ENCODE measurements around the gene VWCE. TPM values are rescaled to one million over a fixed set of nuclear protein-coding genes. Genes with fewer than 3 reads are reported as not detected.

The VWCE gene
- total and polyA plus RNA-seq, 2 experiments from 2014 or later, result 0.61 to 0.76 TPM

DNA sequence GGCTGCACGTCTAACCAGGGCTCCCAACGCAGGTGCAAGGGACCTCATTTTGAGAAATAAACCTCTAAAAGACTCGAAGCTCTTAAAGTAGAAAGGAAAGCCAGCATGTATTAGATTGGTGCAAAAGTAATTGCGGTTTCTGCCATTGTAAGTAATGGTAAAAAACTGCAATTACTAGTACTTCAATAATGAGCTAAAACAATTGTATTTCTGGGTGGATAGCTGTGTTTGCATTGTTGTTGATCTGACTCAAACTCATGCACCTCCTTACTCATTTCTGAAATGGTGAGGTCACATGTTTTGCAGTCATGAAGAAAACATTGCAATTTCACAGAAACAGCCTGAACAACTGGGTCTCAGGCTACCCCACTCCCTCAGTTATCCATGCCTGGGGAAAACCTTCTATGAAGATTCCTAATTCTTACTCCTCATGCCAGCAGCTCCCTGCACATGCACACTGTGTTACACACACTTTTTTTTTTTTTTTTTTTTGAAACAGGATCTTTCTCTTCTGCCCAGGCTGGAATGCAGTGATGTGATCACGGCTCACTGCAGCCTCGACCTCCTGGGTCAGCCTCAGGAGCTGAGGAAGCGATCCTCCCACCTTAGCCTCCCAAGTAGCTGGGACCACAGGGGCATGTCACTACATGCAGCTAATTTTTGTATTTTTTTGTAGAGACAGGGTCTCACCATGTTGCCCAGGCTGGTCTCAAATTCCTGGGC lies 24.6 kb downstream of the VWCE start:
- TF ChIP-seq EZH2phosphoT487 (IDR thresholded peaks at IDR 0.05; ENCODE audit: insufficient read depth, low read depth), result no peak
- no peak for TF ChIP-seq EZH2 (IDR thresholded peaks at IDR 0.05; ENCODE audit: insufficient read depth, poor library complexity, severe bottlenecking)
- peaks cover 10% of the 10 kb centered on the region for H3F3A ChIP-seq (ENCODE audit: insufficient read depth)
- H3K9me3 ChIP-seq (ENCODE audit: low read depth), result no peaks in the 10 kb centered on the region
- WGBS, 2 experiments (ENCODE audit: low coverage in 1 of 2, low lambda C conversion rate in 2 of 2, missing lambda C conversion rate in 2 of 2), result 79 to 85% methylated on average over 7 of the region's 7 CpGs
- peak; percentile 80 for DNase-seq
- no peaks in the 10 kb centered on the region for H3K27me3 ChIP-seq (replicated peaks; ENCODE audit: insufficient read depth)
- H3K4me2 ChIP-seq (ENCODE audit: unreplicated experiment), result peak overlapping the region; percentile 45
- H3K9ac ChIP-seq, result peak overlapping the region; percentile 29
- no peak overlapping the region for H2AFZ ChIP-seq
- peaks cover 10% of the 10 kb centered on the region for H3K4me1 ChIP-seq (ENCODE audit: insufficient read depth)
- no peaks in the 10 kb centered on the region for H3K36me3 ChIP-seq (ENCODE audit: low read depth)
- H3K4me3 ChIP-seq, result no peak overlapping the region
- H3K9me2 ChIP-seq (ENCODE audit: insufficient read depth), result no peaks in the 10 kb centered on the region
- H3K27ac ChIP-seq, result peak overlapping the region; percentile 59
- H3K79me2 ChIP-seq (ENCODE audit: insufficient read depth), result no peaks in the 10 kb centered on the region
- in situ Hi-C loops (cut with MboI), result no loop called here
- no peaks in the 10 kb centered on the region for H4K20me1 ChIP-seq (ENCODE audit: insufficient read depth)

DNA sequence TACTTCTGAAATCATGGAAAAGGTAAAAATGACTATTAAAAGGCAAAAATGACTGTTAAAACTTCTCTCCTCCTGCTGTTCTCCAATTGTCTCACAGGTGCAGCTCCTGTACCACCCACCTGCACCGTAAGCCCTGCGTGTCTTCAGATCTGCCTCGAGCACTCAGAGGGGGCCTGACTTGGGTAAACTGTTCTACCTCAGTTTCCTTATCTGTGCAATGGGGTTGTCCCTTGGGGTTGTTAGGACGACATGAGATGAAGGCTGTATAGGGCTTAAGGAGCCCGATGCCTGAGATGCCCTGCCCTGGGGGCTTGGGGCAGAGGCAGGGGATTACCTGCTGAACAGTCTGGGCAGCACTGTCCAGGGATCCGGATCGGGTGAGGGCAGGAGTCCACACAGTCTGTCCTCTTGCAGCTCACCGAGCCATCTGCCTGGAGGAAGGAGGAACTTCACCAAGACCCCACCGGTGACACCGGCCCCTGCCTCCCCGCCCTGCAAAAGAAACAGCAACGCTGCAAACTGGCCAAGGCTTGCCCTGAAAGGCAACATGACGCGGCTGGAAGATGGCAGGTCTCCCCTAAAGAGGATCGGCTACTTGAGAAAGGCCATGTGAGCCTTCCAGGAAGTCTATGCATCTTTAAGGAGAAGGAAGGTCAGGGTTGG lies 26.4 kb downstream of the VWCE start:
- Histone ChIP-seq H3K79me2 (ENCODE audit: insufficient read depth) (no peaks in the 10 kb centered on the region), H3K9ac (no peak overlapping the region), H3K4me1 (ENCODE audit: insufficient read depth) (peaks cover 10% of the 10 kb centered on the region), H3K9me3 (ENCODE audit: low read depth) (no peaks in the 10 kb centered on the region), H4K20me1 (ENCODE audit: insufficient read depth) (no peaks in the 10 kb centered on the region), H2AFZ (no peak overlapping the region), H3K27me3 (replicated peaks; ENCODE audit: insufficient read depth) (no peaks in the 10 kb centered on the region), H3K27ac (no peak overlapping the region), H3K4me3 (no peak overlapping the region), H3K36me3 (ENCODE audit: low read depth) (no peaks in the 10 kb centered on the region), H3F3A (ENCODE audit: insufficient read depth) (peaks cover 10% of the 10 kb centered on the region), H3K4me2 (ENCODE audit: unreplicated experiment) (no peak overlapping the region), H3K9me2 (ENCODE audit: insufficient read depth) (no peaks in the 10 kb centered on the region)
- DNase-seq, result no peak
- in situ Hi-C loops (cut with MboI), result loop anchor here (10.0 kb wide), 1 partner anchor 116 kb away; no protein-coding TSS in a partner anchor
- WGBS, 2 experiments (ENCODE audit: low coverage in 1 of 2, low lambda C conversion rate in 2 of 2, missing lambda C conversion rate in 2 of 2), result 90 to 93% methylated on average over 15 of the region's 15 CpGs
- no peak for TF ChIP-seq EZH2phosphoT487 (IDR thresholded peaks at IDR 0.05; ENCODE audit: insufficient read depth, low read depth)

DNA sequence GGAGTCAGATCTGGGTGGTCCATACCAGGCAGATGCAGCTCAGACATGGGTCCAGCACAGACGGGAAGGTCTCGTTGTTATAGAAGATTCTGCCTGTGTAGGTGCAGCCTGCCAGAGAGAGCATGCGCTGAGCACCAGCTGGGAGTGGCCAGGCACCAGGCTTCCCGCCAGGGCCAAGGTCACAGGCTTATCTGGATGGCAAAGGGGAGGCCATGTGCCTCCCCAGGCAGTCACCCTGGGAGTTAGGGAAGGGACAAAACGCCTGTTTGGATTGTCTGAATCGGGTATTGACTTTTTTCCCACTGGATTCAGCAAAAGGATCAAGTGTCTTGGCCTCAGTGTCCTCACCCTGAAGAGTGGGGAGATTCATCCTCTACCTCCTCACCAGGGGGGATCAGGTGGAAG lies 27.7 kb downstream of the VWCE start:
- Histone ChIP-seq H3K4me3 (no peak overlapping the region), H3K79me2 (ENCODE audit: insufficient read depth) (no peaks in the 10 kb centered on the region), H3K27me3 (replicated peaks; ENCODE audit: insufficient read depth) (no peaks in the 10 kb centered on the region), H3K36me3 (ENCODE audit: low read depth) (no peaks in the 10 kb centered on the region), H3K9me2 (ENCODE audit: insufficient read depth) (no peaks in the 10 kb centered on the region), H3K4me2 (ENCODE audit: unreplicated experiment) (no peak overlapping the region), H3K9me3 (ENCODE audit: low read depth) (no peaks in the 10 kb centered on the region), H4K20me1 (ENCODE audit: insufficient read depth) (no peaks in the 10 kb centered on the region), H2AFZ (no peak overlapping the region), H3K27ac (no peak overlapping the region), H3K4me1 (ENCODE audit: insufficient read depth) (peaks cover 10% of the 10 kb centered on the region), H3F3A (ENCODE audit: insufficient read depth) (peaks cover 10% of the 10 kb centered on the region), H3K9ac (no peak overlapping the region)
- 60% methylated on average over 6 of the region's 6 CpGs for WGBS, 2 experiments (ENCODE audit: low coverage in 1 of 2, low lambda C conversion rate in 2 of 2, missing lambda C conversion rate in 2 of 2)
- DNase-seq, result no peak
- in situ Hi-C loops (cut with MboI), result loop anchor here (10.0 kb wide), 1 partner anchor 117 kb away; no protein-coding TSS in a partner anchor
- TF ChIP-seq EZH2 (IDR thresholded peaks at IDR 0.05; ENCODE audit: insufficient read depth, poor library complexity, severe bottlenecking), result no peak
- no peak for TF ChIP-seq EZH2phosphoT487 (IDR thresholded peaks at IDR 0.05; ENCODE audit: insufficient read depth, low read depth)

DNA sequence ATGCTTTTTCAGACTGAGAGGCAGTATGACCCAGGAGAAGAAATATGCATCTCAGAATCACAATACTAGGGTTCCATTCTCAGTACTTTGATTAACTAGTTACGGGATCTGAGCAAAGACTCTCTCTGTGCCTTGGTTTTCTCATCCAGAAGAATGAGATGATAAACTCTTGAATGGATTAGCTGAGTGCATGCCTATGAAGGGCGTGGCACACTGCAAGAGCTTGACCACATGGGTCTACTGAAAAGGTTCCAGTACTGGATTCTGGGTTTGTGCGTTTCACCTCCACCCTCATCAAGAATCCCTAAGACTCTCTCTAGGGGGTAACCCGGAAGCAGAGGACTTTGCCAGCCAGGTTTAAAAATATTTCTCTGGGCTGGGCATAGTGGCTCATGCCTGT lies 28.5 kb downstream of the VWCE start:
- TF ChIP-seq EZH2 (IDR thresholded peaks at IDR 0.05; ENCODE audit: insufficient read depth, poor library complexity, severe bottlenecking) (no peak), EZH2phosphoT487 (IDR thresholded peaks at IDR 0.05; ENCODE audit: insufficient read depth, low read depth) (no peak)
- Histone ChIP-seq H3K4me2 (ENCODE audit: unreplicated experiment) (no peak overlapping the region), H3K9me3 (ENCODE audit: low read depth) (no peaks in the 10 kb centered on the region), H4K20me1 (ENCODE audit: insufficient read depth) (no peaks in the 10 kb centered on the region), H3F3A (ENCODE audit: insufficient read depth) (peaks cover 10% of the 10 kb centered on the region), H2AFZ (no peak overlapping the region), H3K9me2 (ENCODE audit: insufficient read depth) (no peaks in the 10 kb centered on the region), H3K36me3 (ENCODE audit: low read depth) (no peaks in the 10 kb centered on the region), H3K9ac (no peak overlapping the region), H3K79me2 (ENCODE audit: insufficient read depth) (no peaks in the 10 kb centered on the region), H3K4me1 (ENCODE audit: insufficient read depth) (peaks cover 10% of the 10 kb centered on the region), H3K27me3 (replicated peaks; ENCODE audit: insufficient read depth) (no peaks in the 10 kb centered on the region), H3K27ac (no peak overlapping the region), H3K4me3 (no peak overlapping the region)
- peak; percentile 38 for DNase-seq
- WGBS, 2 experiments (ENCODE audit: low coverage in 1 of 2, low lambda C conversion rate in 2 of 2, missing lambda C conversion rate in 2 of 2), result 86 to 90% methylated on average over 4 of the region's 4 CpGs
- in situ Hi-C loops (cut with MboI), result loop anchor here (10.0 kb wide), 1 partner anchor 118 kb away; no protein-coding TSS in a partner anchor

Measured in GM23248 (cell line).